OCI-LY1 (cell line): ENCODE data around the gene TNFSF4.

Source experiments
- H2AFZ ChIP-seq: fragments of 200-600 bp; sonication (generic), shearing (Covaris generic); 2 replicates; pipeline ENCODE4 v1.6.0; 2014; ENCODE audit warnings: antibody characterized with exemption, mild to moderate bottlenecking, low read length
- H3F3A ChIP-seq: fragments of 200-600 bp; sonication (generic), shearing (Covaris generic); 2 replicates; pipeline ENCODE4 v1.6.0; 2014; ENCODE audit warnings: mild to moderate bottlenecking, antibody characterized with exemption, low read length, moderate library complexity; ENCODE audit not compliant: insufficient read depth
- H3K27ac ChIP-seq: fragments of 200-600 bp; sonication (generic); 2 replicates; pipeline ENCODE4 v1.5.1; 2014; ENCODE audit warnings: low read length, mixed run types, mild to moderate bottlenecking, low read depth; ENCODE audit not compliant: poor library complexity, severe bottlenecking
- H3K27me3 ChIP-seq: fragments of 200-600 bp; sonication (generic); 2 replicates; pipeline ENCODE4 v1.6.0; 2014; ENCODE audit warnings: antibody characterized with exemption, mild to moderate bottlenecking, low read length, moderate library complexity; ENCODE audit not compliant: insufficient read depth
- H3K36me3 ChIP-seq: fragments of 200-600 bp; sonication (generic); 2 replicates; pipeline ENCODE4 v1.6.1; 2014; ENCODE audit warnings: mild to moderate bottlenecking, antibody characterized with exemption, low read length, moderate library complexity, mixed read lengths; ENCODE audit not compliant: insufficient read depth
- H3K4me1 ChIP-seq: fragments of 200-600 bp; sonication (generic); 2 replicates; pipeline ENCODE4 v1.5.1; 2014; ENCODE audit warnings: mild to moderate bottlenecking, low read length, moderate library complexity; ENCODE audit not compliant: insufficient read depth, severe bottlenecking
- H3K4me2 ChIP-seq: fragments of 200-600 bp; sonication (generic), shearing (Covaris generic); 2 replicates; pipeline ENCODE4 v1.6.1; 2014; ENCODE audit warnings: low read length
- H3K4me3 ChIP-seq: fragments of 200-600 bp; sonication (generic); 2 replicates; pipeline ENCODE4 v1.5.1; 2014; ENCODE audit warnings: low read length, low read depth, mild to moderate bottlenecking, mixed read lengths; ENCODE audit not compliant: poor library complexity, severe bottlenecking
- H3K79me2 ChIP-seq: fragments of 200-600 bp; shearing (Covaris generic); 2 replicates; pipeline ENCODE4 v1.6.1; 2016; ENCODE audit warnings: mixed run types, low read length, mixed read lengths; ENCODE audit not compliant: insufficient read depth
- H3K9ac ChIP-seq: fragments of 200-600 bp; sonication (generic), shearing (Covaris generic); 2 replicates; pipeline ENCODE4 v1.6.1; 2014; ENCODE audit warnings: mild to moderate bottlenecking, low read length, mixed read lengths
- H3K9me2 ChIP-seq: fragments of 200-600 bp; sonication (generic), shearing (Covaris generic); 2 replicates; pipeline ENCODE4 v1.6.1; 2014; ENCODE audit warnings: low read depth, mild to moderate bottlenecking, low read length, mixed read lengths
- H3K9me3 ChIP-seq: fragments of 200-600 bp; shearing (Covaris generic); 2 replicates; pipeline ENCODE4 v1.6.1; 2014; ENCODE audit warnings: low read length, mixed read lengths
- H4K20me1 ChIP-seq: fragments of 200-600 bp; sonication (generic), shearing (Covaris generic); 2 replicates; pipeline ENCODE4 v1.6.0; 2016; ENCODE audit warnings: mild to moderate bottlenecking, low read length; ENCODE audit not compliant: insufficient read depth
- EZH2 ChIP-seq: fragments of 200-600 bp; sonication (generic), shearing (Covaris generic); IDR thresholded peaks from 2 replicates; pipeline ENCODE4 v1.8.0; 2017; ENCODE audit warnings: borderline replicate concordance, mixed run types, mild to moderate bottlenecking, antibody characterized with exemption, low read length, moderate library complexity, mixed read lengths
- TF ChIP-seq, protein P1 (sequence below): fragments of 200-600 bp; sonication (generic), shearing (Covaris generic); IDR thresholded peaks from 2 replicates; pipeline ENCODE4 v1.5.1; 2017; ENCODE audit warnings: mild to moderate bottlenecking, antibody characterized with exemption, low read length, moderate library complexity, mixed read lengths

TNFSF4 gene

DNA sequence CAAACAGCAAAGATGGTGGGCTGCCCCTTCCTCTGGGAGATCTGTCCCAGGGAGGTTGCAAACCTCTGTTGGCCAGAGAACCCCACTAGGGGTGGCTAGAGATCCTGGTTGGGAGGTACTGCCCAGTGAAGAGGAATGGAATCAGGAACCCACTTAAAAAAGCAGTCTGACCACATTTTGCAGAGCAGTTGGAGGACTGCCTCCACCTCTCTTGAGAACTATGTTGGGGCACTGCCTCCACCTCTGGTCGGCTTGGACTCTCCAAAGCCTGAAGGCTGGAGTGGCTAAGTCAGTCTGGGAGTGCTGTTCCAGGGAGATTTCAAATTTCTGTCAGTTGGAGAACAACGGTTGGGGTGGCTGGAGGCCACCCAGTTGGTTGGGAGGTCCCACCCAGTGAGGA is 58.6 kb downstream of the TNFSF4 start:
- no peak for TF ChIP-seq EZH2
- TF ChIP-seq, protein P1, sequence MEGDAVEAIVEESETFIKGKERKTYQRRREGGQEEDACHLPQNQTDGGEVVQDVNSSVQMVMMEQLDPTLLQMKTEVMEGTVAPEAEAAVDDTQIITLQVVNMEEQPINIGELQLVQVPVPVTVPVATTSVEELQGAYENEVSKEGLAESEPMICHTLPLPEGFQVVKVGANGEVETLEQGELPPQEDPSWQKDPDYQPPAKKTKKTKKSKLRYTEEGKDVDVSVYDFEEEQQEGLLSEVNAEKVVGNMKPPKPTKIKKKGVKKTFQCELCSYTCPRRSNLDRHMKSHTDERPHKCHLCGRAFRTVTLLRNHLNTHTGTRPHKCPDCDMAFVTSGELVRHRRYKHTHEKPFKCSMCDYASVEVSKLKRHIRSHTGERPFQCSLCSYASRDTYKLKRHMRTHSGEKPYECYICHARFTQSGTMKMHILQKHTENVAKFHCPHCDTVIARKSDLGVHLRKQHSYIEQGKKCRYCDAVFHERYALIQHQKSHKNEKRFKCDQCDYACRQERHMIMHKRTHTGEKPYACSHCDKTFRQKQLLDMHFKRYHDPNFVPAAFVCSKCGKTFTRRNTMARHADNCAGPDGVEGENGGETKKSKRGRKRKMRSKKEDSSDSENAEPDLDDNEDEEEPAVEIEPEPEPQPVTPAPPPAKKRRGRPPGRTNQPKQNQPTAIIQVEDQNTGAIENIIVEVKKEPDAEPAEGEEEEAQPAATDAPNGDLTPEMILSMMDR = no peak
- no peaks in the 10 kb centered on the region for H3K79me2 ChIP-seq
- H3K9me2 ChIP-seq = no peaks in the 10 kb centered on the region

DNA sequence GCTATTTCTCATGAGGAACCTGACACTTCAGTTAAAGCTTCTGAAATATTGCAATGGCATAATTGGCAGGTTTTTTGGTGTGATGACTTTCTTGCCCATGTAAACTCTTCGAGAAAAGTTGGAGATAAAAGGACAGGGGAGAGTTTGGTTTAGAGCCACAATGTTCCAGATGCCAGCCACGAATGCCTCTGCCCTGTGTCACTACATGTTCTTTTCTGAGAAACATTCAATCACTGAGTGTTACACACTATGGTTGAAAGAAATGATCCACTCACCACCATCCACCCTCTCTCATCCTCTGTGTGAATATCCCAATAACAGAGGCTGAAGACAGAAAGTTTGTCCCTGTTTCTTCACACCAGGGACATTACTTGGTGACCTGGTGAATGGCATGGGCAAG is 66.4 kb downstream of the TNFSF4 start:
- Histone ChIP-seq H2AFZ (no peak overlapping the region), H3K4me1 (no peaks in the 10 kb centered on the region), H3K27me3 (no peaks in the 10 kb centered on the region), H3K4me2 (no peak overlapping the region), H3K9ac (no peak overlapping the region), H3K27ac (no peak overlapping the region), H3K79me2 (no peaks in the 10 kb centered on the region), H3F3A (no peaks in the 10 kb centered on the region), H3K9me2 (no peaks in the 10 kb centered on the region), H4K20me1 (no peaks in the 10 kb centered on the region), H3K36me3 (no peaks in the 10 kb centered on the region), H3K4me3 (no peak overlapping the region), H3K9me3 (no peaks in the 10 kb centered on the region)
- TF ChIP-seq EZH2 = no peak
- TF ChIP-seq, protein P1 = no peak

More for the DNA sequence above, 58.6 kb downstream of the TNFSF4 start:
- Histone ChIP-seq H3K4me3 (no peak overlapping the region), H3K4me2 (no peak overlapping the region), H3F3A (no peaks in the 10 kb centered on the region), H2AFZ (no peak overlapping the region), H3K27ac (no peak overlapping the region), H3K4me1 (no peaks in the 10 kb centered on the region), H3K36me3 (no peaks in the 10 kb centered on the region), H3K9ac (no peak overlapping the region), H4K20me1 (no peaks in the 10 kb centered on the region), H3K27me3 (no peaks in the 10 kb centered on the region), H3K9me3 (no peaks in the 10 kb centered on the region)

DNA sequence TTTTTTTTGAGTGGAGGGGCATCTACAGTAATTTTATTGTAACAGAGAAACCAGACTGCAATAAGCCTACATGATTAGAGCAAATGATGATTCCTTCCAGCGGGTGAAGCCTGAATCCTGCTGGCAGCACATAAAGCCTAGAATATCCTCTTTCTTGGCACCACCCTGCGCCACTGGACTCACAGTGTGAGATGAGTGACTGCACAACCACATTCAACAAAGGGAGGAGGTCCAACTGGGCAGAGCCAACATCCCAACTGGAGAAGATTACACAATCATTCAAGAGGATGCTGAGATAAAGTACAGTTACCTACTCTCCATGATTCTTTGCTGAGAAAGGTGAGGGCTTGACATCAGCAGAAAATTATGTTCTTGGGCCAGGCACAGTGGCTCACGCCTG is 67.4 kb downstream of the TNFSF4 start:
- no peaks in the 10 kb centered on the region for H3K9me2 ChIP-seq
- TF ChIP-seq, protein P1 = no peak
- TF ChIP-seq EZH2 = no peak

More for the DNA sequence above, 67.4 kb downstream of the TNFSF4 start:
- H3K9ac ChIP-seq = no peak overlapping the region
- no peak overlapping the region for H2AFZ ChIP-seq
- no peaks in the 10 kb centered on the region for H3K27me3 ChIP-seq
- H3F3A ChIP-seq = no peaks in the 10 kb centered on the region
- H3K9me3 ChIP-seq = no peaks in the 10 kb centered on the region
- H4K20me1 ChIP-seq = no peaks in the 10 kb centered on the region
- H3K36me3 ChIP-seq = no peaks in the 10 kb centered on the region
- H3K4me1 ChIP-seq = no peaks in the 10 kb centered on the region
- no peak overlapping the region for H3K4me2 ChIP-seq
- no peaks in the 10 kb centered on the region for H3K79me2 ChIP-seq
- H3K27ac ChIP-seq = no peak overlapping the region
- no peak overlapping the region for H3K4me3 ChIP-seq
